ENCODE data around the gene ADAD2. TPM values are rescaled to one million over a fixed set of nuclear protein-coding genes. Genes with fewer than 3 reads are reported as not detected.

ADAD2 gene
- total and polyA plus RNA-seq, 4 donors = 0.14 to 0.44 (median 0.33) TPM; not detected in 1

DNA sequence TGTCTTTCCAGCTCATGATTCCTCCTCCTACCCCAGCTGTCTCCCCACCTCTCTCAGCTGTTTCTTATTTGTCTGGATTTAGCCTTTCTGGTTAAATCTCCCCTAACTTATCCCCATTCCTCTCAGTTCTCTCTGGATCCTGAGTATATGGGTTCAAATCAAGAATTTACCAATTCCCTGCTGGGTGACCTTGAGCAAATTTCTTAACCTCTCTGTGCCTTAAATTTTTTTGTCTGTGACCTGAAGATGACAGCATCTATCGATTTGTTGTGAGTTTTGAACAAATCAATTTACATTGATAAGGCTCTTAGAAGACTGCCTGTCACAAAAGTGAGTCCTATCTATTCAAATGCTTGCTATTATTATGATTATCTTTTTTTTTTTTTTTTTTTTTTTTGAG is 50.8 kb downstream of the ADAD2 start:
- WGBS = 43% methylated on average over 1 of the region's 1 CpG
- peaks cover 0 to 4% (median 1%) of the 10 kb centered on the region in 4 donors for H3K27me3 ChIP-seq (ENCODE audit: control insufficient read depth in 4 of 4, insufficient read depth in 4 of 4, low read length in 3 of 4)

GRCh38 chr16:84242839-84243238 is 51.9 kb downstream of the ADAD2 start:
- no peak for DNase-seq (ENCODE audit: low spot score)

More for the DNA sequence above, 50.8 kb downstream of the ADAD2 start:
- H3K27ac ChIP-seq (ENCODE audit: low read depth in 1 of 2, low read length in 2 of 2) = no peak overlapping the region
- TF ChIP-seq EGR1 (IDR thresholded peaks at IDR 0.05; ENCODE audit: low read depth in 2 of 2) = no peak
- no peak for TF ChIP-seq HNF4G (IDR thresholded peaks at IDR 0.05)
- TF ChIP-seq NR2F2 (IDR thresholded peaks at IDR 0.05) = no peak
- no peak for TF ChIP-seq SP1 (IDR thresholded peaks at IDR 0.05)
- no peak for TF ChIP-seq RAD21 (IDR thresholded peaks at IDR 0.05)
- TF ChIP-seq JUND (IDR thresholded peaks at IDR 0.05) = no peak
- DNase-seq (ENCODE audit: low spot score) = no peak
- H3K4me3 ChIP-seq (ENCODE audit: low read depth in 1 of 3, low read length in 3 of 3) = no peak overlapping the region
- H3K9me3 ChIP-seq (ENCODE audit: control insufficient read depth in 4 of 4, low read length in 3 of 4) = peaks cover 0 to 2% (median 0%) of the 10 kb centered on the region in 4 donors
- H3K4me1 ChIP-seq (ENCODE audit: control insufficient read depth in 4 of 4, insufficient read depth in 4 of 4, low read length in 3 of 4) = no peaks in the 10 kb centered on the region
- H3K9ac ChIP-seq (ENCODE audit: low read depth in 1 of 2, low read length in 2 of 2) = no peak overlapping the region
- no peaks in the 10 kb centered on the region for H3K36me3 ChIP-seq (ENCODE audit: control insufficient read depth in 4 of 4, insufficient read depth in 3 of 4, low read depth in 1 of 4, low read length in 3 of 4)

GRCh38 chr16:84243732-84244131 is 52.8 kb downstream of the ADAD2 start:
- DNase-seq (ENCODE audit: low spot score) = no peak
- Histone ChIP-seq H3K9ac (ENCODE audit: low read depth in 1 of 2, low read length in 2 of 2) (no peak overlapping the region), H3K4me3 (ENCODE audit: low read depth in 1 of 3, low read length in 3 of 3) (no peak overlapping the region), H3K4me1 (ENCODE audit: control insufficient read depth in 4 of 4, insufficient read depth in 4 of 4, low read length in 3 of 4) (no peaks in the 10 kb centered on the region), H3K36me3 (ENCODE audit: control insufficient read depth in 4 of 4, insufficient read depth in 3 of 4, low read depth in 1 of 4, low read length in 3 of 4) (no peaks in the 10 kb centered on the region), H3K27me3 (ENCODE audit: control insufficient read depth in 4 of 4, insufficient read depth in 4 of 4, low read length in 3 of 4) (peaks cover 0 to 2% (median 0%) of the 10 kb centered on the region in 4 donors), H3K27ac (ENCODE audit: low read depth in 1 of 2, low read length in 2 of 2) (no peak overlapping the region), H3K9me3 (ENCODE audit: control insufficient read depth in 4 of 4, low read length in 3 of 4) (peaks cover 0 to 2% (median 0%) of the 10 kb centered on the region in 4 donors)
- TF ChIP-seq, protein P1, sequence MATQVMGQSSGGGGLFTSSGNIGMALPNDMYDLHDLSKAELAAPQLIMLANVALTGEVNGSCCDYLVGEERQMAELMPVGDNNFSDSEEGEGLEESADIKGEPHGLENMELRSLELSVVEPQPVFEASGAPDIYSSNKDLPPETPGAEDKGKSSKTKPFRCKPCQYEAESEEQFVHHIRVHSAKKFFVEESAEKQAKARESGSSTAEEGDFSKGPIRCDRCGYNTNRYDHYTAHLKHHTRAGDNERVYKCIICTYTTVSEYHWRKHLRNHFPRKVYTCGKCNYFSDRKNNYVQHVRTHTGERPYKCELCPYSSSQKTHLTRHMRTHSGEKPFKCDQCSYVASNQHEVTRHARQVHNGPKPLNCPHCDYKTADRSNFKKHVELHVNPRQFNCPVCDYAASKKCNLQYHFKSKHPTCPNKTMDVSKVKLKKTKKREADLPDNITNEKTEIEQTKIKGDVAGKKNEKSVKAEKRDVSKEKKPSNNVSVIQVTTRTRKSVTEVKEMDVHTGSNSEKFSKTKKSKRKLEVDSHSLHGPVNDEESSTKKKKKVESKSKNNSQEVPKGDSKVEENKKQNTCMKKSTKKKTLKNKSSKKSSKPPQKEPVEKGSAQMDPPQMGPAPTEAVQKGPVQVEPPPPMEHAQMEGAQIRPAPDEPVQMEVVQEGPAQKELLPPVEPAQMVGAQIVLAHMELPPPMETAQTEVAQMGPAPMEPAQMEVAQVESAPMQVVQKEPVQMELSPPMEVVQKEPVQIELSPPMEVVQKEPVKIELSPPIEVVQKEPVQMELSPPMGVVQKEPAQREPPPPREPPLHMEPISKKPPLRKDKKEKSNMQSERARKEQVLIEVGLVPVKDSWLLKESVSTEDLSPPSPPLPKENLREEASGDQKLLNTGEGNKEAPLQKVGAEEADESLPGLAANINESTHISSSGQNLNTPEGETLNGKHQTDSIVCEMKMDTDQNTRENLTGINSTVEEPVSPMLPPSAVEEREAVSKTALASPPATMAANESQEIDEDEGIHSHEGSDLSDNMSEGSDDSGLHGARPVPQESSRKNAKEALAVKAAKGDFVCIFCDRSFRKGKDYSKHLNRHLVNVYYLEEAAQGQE (IDR thresholded peaks at IDR 0.05) = no peak
- TF ChIP-seq GABPA (IDR thresholded peaks at IDR 0.05 in 1 of 2, conservative IDR thresholded peaks at IDR 0.05 in 1 of 2) (no peak), TAF1 (conservative IDR thresholded peaks at IDR 0.05) (no peak), FOXA2 (IDR thresholded peaks at IDR 0.05) (no peak), YY1 (IDR thresholded peaks at IDR 0.05) (no peak), NR2F2 (IDR thresholded peaks at IDR 0.05) (no peak), CTCF (IDR thresholded peaks at IDR 0.05; ENCODE audit: low read depth, low read length, missing input control) (no peak), HNF4A (conservative IDR thresholded peaks at IDR 0.05) (no peak)
- 89% methylated on average over 1 of the region's 1 CpG for WGBS

More at GRCh38 chr16:84242839-84243238, 51.9 kb downstream of the ADAD2 start:
- TF ChIP-seq FOXA1 (IDR thresholded peaks at IDR 0.05) (no peak), FOXA2 (IDR thresholded peaks at IDR 0.05) (no peak), EGR1 (IDR thresholded peaks at IDR 0.05; ENCODE audit: low read depth in 2 of 2) (no peak)
- TF ChIP-seq, protein P1 (IDR thresholded peaks at IDR 0.05) = no peak
- Histone ChIP-seq H3K27me3 (ENCODE audit: control insufficient read depth in 4 of 4, insufficient read depth in 4 of 4, low read length in 3 of 4) (peaks cover 0 to 4% (median 1%) of the 10 kb centered on the region in 4 donors), H3K36me3 (ENCODE audit: control insufficient read depth in 4 of 4, insufficient read depth in 3 of 4, low read depth in 1 of 4, low read length in 3 of 4) (no peaks in the 10 kb centered on the region), H3K4me3 (ENCODE audit: low read depth in 1 of 3, low read length in 3 of 3) (no peak overlapping the region), H3K9me3 (ENCODE audit: control insufficient read depth in 4 of 4, low read length in 3 of 4) (peaks cover 0 to 2% (median 0%) of the 10 kb centered on the region in 4 donors), H3K27ac (ENCODE audit: low read depth in 1 of 2, low read length in 2 of 2) (no peak overlapping the region), H3K4me1 (ENCODE audit: control insufficient read depth in 4 of 4, insufficient read depth in 4 of 4, low read length in 3 of 4) (no peaks in the 10 kb centered on the region), H3K9ac (ENCODE audit: low read depth in 1 of 2, low read length in 2 of 2) (no peak overlapping the region)
- WGBS = 87% methylated on average over 9 of the region's 9 CpGs

All from liver (tissue), 9 donors.